ENCODE data around the gene WDR76. TPM values are rescaled to one million over a fixed set of nuclear protein-coding genes. Genes with fewer than 3 reads are reported as not detected.

Gene WDR76
- polyA plus RNA-seq, 2 of the 4 experiments (the other 2 are of a cell fraction): 12.1 to 17.5 TPM

- H3K4me2 ChIP-seq: no peak overlapping the region
- H3K9me3 ChIP-seq: no peaks in the 10 kb centered on the region
- ChIA-PET POLR2A (no interaction called here), CTCF (interaction anchor here (0.6 to 5.0 kb wide), 54 partner anchors 10 to 598 kb away, joined by 3 to 34 read pairs (median 4); partner anchors contain the start of gene FRMD5)
- FAIRE-seq: no peak
- DNase-seq (ENCODE audit: low read depth in 1 of 2, low spot score in 1 of 2): peak; percentile 44 to 48
- no peak overlapping the region for H3K4me3 ChIP-seq
- ATAC-seq: peak; percentile 91 to 94
- 15% methylated on average over 8 of the region's 8 CpGs for WGBS (ENCODE audit: missing lambda C conversion rate)
- peak overlapping the region in 1 of 2 experiments; percentile 54; a peak in 2 of 6 replicates for H3K27ac ChIP-seq
- H3K4me1 ChIP-seq: peaks cover 9% of the 10 kb centered on the region
- TF ChIP-seq GATA3 (IDR thresholded peaks at IDR 0.05; ENCODE audit: borderline replicate concordance) (no peak), CTCF (IDR thresholded peaks at IDR 0.05) (peak; percentile 74), POLR2A (IDR thresholded peaks at IDR 0.05; ENCODE audit: low read length) (no peak), HEYL (CRISPR knock-in tag; IDR thresholded peaks at IDR 0.05) (no peak), MAFK (IDR thresholded peaks at IDR 0.05; ENCODE audit: partially characterized antibody) (no peak), ESRRA (IDR thresholded peaks at IDR 0.05; ENCODE audit: borderline replicate concordance, low read length) (no peak), SMC3 (IDR thresholded peaks at IDR 0.05) (peak; percentile 80), FOXS1 (CRISPR knock-in tag; IDR thresholded peaks at IDR 0.05) (no peak), MAX (IDR thresholded peaks at IDR 0.05) (no peak), E2F6 (IDR thresholded peaks at IDR 0.05; ENCODE audit: borderline replicate concordance, low read depth) (no peak), ELK1 (IDR thresholded peaks at IDR 0.05; ENCODE audit: low read depth, low read length) (no peak), JUNB (IDR thresholded peaks at IDR 0.05) (no peak), RAD21 (conservative IDR thresholded peaks at IDR 0.05 in 1 of 2, IDR thresholded peaks at IDR 0.05 in 1 of 2) (peak; percentile 86 to 87), HMGXB4 (CRISPR knock-in tag; IDR thresholded peaks at IDR 0.05; ENCODE audit: borderline replicate concordance) (no peak), KDM1A (IDR thresholded peaks at IDR 0.05; ENCODE audit: low read depth) (no peak), FOSB (CRISPR knock-in tag; IDR thresholded peaks at IDR 0.05) (no peak), JUN (IDR thresholded peaks at IDR 0.05) (no peak), ZSCAN20 (CRISPR knock-in tag; IDR thresholded peaks at IDR 0.05) (no peak), CHD2 (IDR thresholded peaks at IDR 0.05; ENCODE audit: low read length, partially characterized antibody) (no peak), PHF8 (IDR thresholded peaks at IDR 0.05; ENCODE audit: borderline replicate concordance, low read depth) (no peak), HDAC2 (IDR thresholded peaks at IDR 0.05) (no peak), MAZ (IDR thresholded peaks at IDR 0.05; ENCODE audit: borderline replicate concordance, low read depth, low read length) (no peak), CEBPB (IDR thresholded peaks at IDR 0.05) (no peak), RNF2 (IDR thresholded peaks at IDR 0.05; ENCODE audit: borderline replicate concordance, low read depth) (no peak), EP300 (IDR thresholded peaks at IDR 0.05) (no peak), ZFP36 (IDR thresholded peaks at IDR 0.05; ENCODE audit: borderline replicate concordance, partially characterized antibody) (no peak)
These were observed 77.1 kb downstream of the WDR76 start for GRCh38 chr15:43903864-43904290.

Measured in A549 (cell line).